Endothelial cell of hepatic sinusoid (primary cell): ENCODE measurements around the gene KRT71.

Source experiments
- in situ Hi-C: cut with HindIII; loops from 2 replicates; pipeline ENCODE4 v1.10.0; 2017; ENCODE audit warnings: low sequenced_read_pairs

The KRT71 gene

GRCh38 chr12:52542157-52542556 lies 10.8 kb downstream of the KRT71 start:
- in situ Hi-C loops: no loop called here

GRCh38 chr12:52541709-52542108 lies 11.2 kb downstream of the KRT71 start:
- in situ Hi-C loops: no loop called here

GRCh38 chr12:52540531-52540930 lies 12.4 kb downstream of the KRT71 start:
- in situ Hi-C loops: no loop called here

- in situ Hi-C loops: no loop called here
Observed at GRCh38 chr12:52539821-52540173, 13.1 kb downstream of the KRT71 start.

- in situ Hi-C loops: no loop called here
Observed at GRCh38 chr12:52539083-52539820, 13.7 kb downstream of the KRT71 start.

- in situ Hi-C loops: no loop called here
Observed at GRCh38 chr12:52537101-52537500, 15.8 kb downstream of the KRT71 start.

GRCh38 chr12:52535574-52535973 lies 17.4 kb downstream of the KRT71 start:
- in situ Hi-C loops: no loop called here

GRCh38 chr12:52534482-52534881 lies 18.5 kb downstream of the KRT71 start:
- in situ Hi-C loops: no loop called here

GRCh38 chr12:52533686-52534470 lies 19.1 kb downstream of the KRT71 start:
- in situ Hi-C loops: no loop called here

- in situ Hi-C loops: no loop called here
Observed at GRCh38 chr12:52532636-52533035, 20.3 kb downstream of the KRT71 start.

- in situ Hi-C loops: no loop called here
Observed at GRCh38 chr12:52531566-52532300, 21.2 kb downstream of the KRT71 start.

GRCh38 chr12:52530905-52531304 lies 22.0 kb downstream of the KRT71 start:
- in situ Hi-C loops: no loop called here

- in situ Hi-C loops: no loop called here
Observed at GRCh38 chr12:52530366-52530765, 22.6 kb downstream of the KRT71 start.

- in situ Hi-C loops: no loop called here
Observed at GRCh38 chr12:52529846-52530245, 23.1 kb downstream of the KRT71 start.

- in situ Hi-C loops: no loop called here
Observed at GRCh38 chr12:52529417-52529816, 23.5 kb downstream of the KRT71 start.

GRCh38 chr12:52528641-52529143 lies 24.3 kb downstream of the KRT71 start:
- in situ Hi-C loops: no loop called here

GRCh38 chr12:52527121-52527800 lies 25.7 kb downstream of the KRT71 start:
- in situ Hi-C loops: no loop called here

- in situ Hi-C loops: no loop called here
Observed at GRCh38 chr12:52526511-52526951, 26.4 kb downstream of the KRT71 start.

- in situ Hi-C loops: no loop called here
Observed at GRCh38 chr12:52525661-52526499, 27.1 kb downstream of the KRT71 start.
